Fibroblast of lung (primary cell): ENCODE measurements around the gene FAM151A. TPM values are rescaled to one million over a fixed set of nuclear protein-coding genes. Genes with fewer than 3 reads are reported as not detected.
A peak's percentile ranks its signal among the peaks of the same experiment; 100 is the strongest.

Source experiments
- DNase-seq, 2 donors: peaks; one replicate each; pipeline versions ENCODE4 v3.0.0 to v3.0.0-alpha.2; 2010; ENCODE audit warnings: low read depth in 2 of 2
- H2AFZ ChIP-seq: 2 replicates; pipeline ENCODE4 v1.5.1; 2012; ENCODE audit warnings: low read length, control low read depth, inconsistent platforms
- H3K27ac ChIP-seq: 2 replicates; pipeline ENCODE4 v1.5.1; 2011; ENCODE audit warnings: low read length, control low read depth; ENCODE audit not compliant: insufficient read depth
- H3K27me3 ChIP-seq: 2 replicates; pipeline ENCODE4 v1.5.1; 2011; ENCODE audit warnings: mild to moderate bottlenecking, low read length; ENCODE audit not compliant: control insufficient read depth, insufficient read depth
- H3K36me3 ChIP-seq: 2 replicates; pipeline ENCODE4 v1.5.1; 2011; ENCODE audit warnings: low read length; ENCODE audit not compliant: control insufficient read depth, insufficient read depth
- H3K4me1 ChIP-seq: 2 replicates; pipeline ENCODE4 v1.5.1; 2011; ENCODE audit warnings: low read length; ENCODE audit not compliant: control insufficient read depth, insufficient read depth; ENCODE audit errors: extremely low read depth
- H3K4me2 ChIP-seq: 2 replicates; pipeline ENCODE4 v1.5.1; 2011; ENCODE audit warnings: low read length, control low read depth; ENCODE audit not compliant: insufficient read depth; ENCODE audit errors: extremely low read depth
- H3K4me3 ChIP-seq, 4 experiments: fragments of 200-600 bp in 1 of 4; sonication (generic) in 1 of 4; replicated peaks in 1 of 4; 2 replicates each; pipeline ENCODE4 v1.5.1; 2011 to 2016; ENCODE audit warnings: low read length in 4 of 4, low read depth in 3 of 4, mild to moderate bottlenecking in 3 of 4, control low read depth in 2 of 4, inconsistent platforms in 1 of 4, mixed read lengths in 1 of 4; ENCODE audit not compliant: insufficient read depth in 1 of 4; ENCODE audit errors: control extremely low read depth in 1 of 4
- H3K79me2 ChIP-seq: 2 replicates; pipeline ENCODE4 v1.5.1; 2012; ENCODE audit warnings: mild to moderate bottlenecking, low read length, inconsistent platforms; ENCODE audit not compliant: control insufficient read depth, insufficient read depth
- H3K9ac ChIP-seq: 2 replicates; pipeline ENCODE4 v1.5.1; 2011; ENCODE audit warnings: mild to moderate bottlenecking, low read length, control low read depth; ENCODE audit not compliant: insufficient read depth
- H3K9me3 ChIP-seq: 2 replicates; pipeline ENCODE4 v1.5.1; 2012; ENCODE audit warnings: low read depth, low read length; ENCODE audit not compliant: control insufficient read depth, insufficient read depth
- H4K20me1 ChIP-seq: 2 replicates; pipeline ENCODE4 v1.5.1; 2011; ENCODE audit warnings: low read length; ENCODE audit not compliant: control insufficient read depth, insufficient read depth; ENCODE audit errors: extremely low read depth
- CTCF ChIP-seq, 2 donors: IDR thresholded peaks in 1 of 2; conservative IDR thresholded peaks in 1 of 2; 1 replicate in 1 of 2; 2 replicates in 1 of 2; pipeline ENCODE4 v1.5.1; 2011 to 2012; ENCODE audit warnings: low read length in 2 of 2, control low read depth in 1 of 2, inconsistent platforms in 1 of 2, low read depth in 1 of 2, mild to moderate bottlenecking in 1 of 2
- EZH2 ChIP-seq: IDR thresholded peaks from 2 replicates; pipeline ENCODE4 v1.5.1; 2012; ENCODE audit warnings: low read length, control low read depth, mild to moderate bottlenecking; ENCODE audit errors: missing control alignments
- polyA plus RNA-seq, 2 donors: library from polyadenylated mRNA; depleted of rRNA in 1 of 2; stranded (reverse) in 1 of 2; unstranded in 1 of 2; fragments of >200 nt; gene quantifications; 2 replicates each; pipeline ENCODE4 v1.2.1, GENCODE V29; 2011 to 2012; ENCODE audit warnings: missing spikeins in 1 of 2
- total RNA-seq: library from RNA; depleted of rRNA; stranded (reverse); fragments of >200 nt; gene quantifications from 2 replicates; pipeline ENCODE4 v1.2.1, GENCODE V29; 2014

FAM151A gene
- total and polyA plus RNA-seq, 2 donors (not counting 1 experiment from before 2014, with no cell fraction given): not detected

- Histone ChIP-seq H3K9ac (no peak overlapping the region), H3K27ac (no peak overlapping the region), H3K27me3 (no peaks in the 10 kb centered on the region), H3K4me1 (no peaks in the 10 kb centered on the region), H3K36me3 (no peaks in the 10 kb centered on the region), H3K9me3 (no peaks in the 10 kb centered on the region), H3K79me2 (no peaks in the 10 kb centered on the region), H2AFZ (no peak overlapping the region), H3K4me2 (no peak overlapping the region), H3K4me3 (no peak overlapping the region), H4K20me1 (no peaks in the 10 kb centered on the region)
- no peak for DNase-seq
- TF ChIP-seq CTCF (conservative IDR thresholded peaks at IDR 0.05 in 1 of 2, IDR thresholded peaks at IDR 0.05 in 1 of 2; ENCODE audit: low read depth in 1 of 2, low read length in 2 of 2) (no peak), EZH2 (no peak)
Measured at GRCh38 chr1:54583307-54583686, 40.0 kb downstream of the FAM151A start.

GRCh38 chr1:54582566-54583306 lies 40.6 kb downstream of the FAM151A start:
- TF ChIP-seq EZH2 (no peak), CTCF (conservative IDR thresholded peaks at IDR 0.05 in 1 of 2, IDR thresholded peaks at IDR 0.05 in 1 of 2; ENCODE audit: low read depth in 1 of 2, low read length in 2 of 2) (no peak)
- H3K4me3 ChIP-seq: no peak overlapping the region
- H3K4me1 ChIP-seq: no peaks in the 10 kb centered on the region
- H3K27me3 ChIP-seq: no peaks in the 10 kb centered on the region
- H2AFZ ChIP-seq: no peak overlapping the region
- H3K4me2 ChIP-seq: no peak overlapping the region
- H3K27ac ChIP-seq: no peak overlapping the region
- no peak overlapping the region for H3K9ac ChIP-seq
- no peak for DNase-seq
- no peaks in the 10 kb centered on the region for H3K9me3 ChIP-seq
- no peaks in the 10 kb centered on the region for H3K36me3 ChIP-seq
- no peaks in the 10 kb centered on the region for H3K79me2 ChIP-seq
- H4K20me1 ChIP-seq: no peaks in the 10 kb centered on the region

GRCh38 chr1:54581621-54582035 lies 41.7 kb downstream of the FAM151A start:
- Histone ChIP-seq H3K9ac (no peak overlapping the region), H3K4me2 (no peak overlapping the region), H3K4me3 (no peak overlapping the region), H3K4me1 (no peaks in the 10 kb centered on the region), H3K27ac (no peak overlapping the region), H2AFZ (no peak overlapping the region), H3K27me3 (no peaks in the 10 kb centered on the region), H4K20me1 (no peaks in the 10 kb centered on the region), H3K9me3 (no peaks in the 10 kb centered on the region), H3K36me3 (no peaks in the 10 kb centered on the region), H3K79me2 (no peaks in the 10 kb centered on the region)
- TF ChIP-seq CTCF (conservative IDR thresholded peaks at IDR 0.05 in 1 of 2, IDR thresholded peaks at IDR 0.05 in 1 of 2; ENCODE audit: low read depth in 1 of 2, low read length in 2 of 2) (no peak), EZH2 (no peak)
- DNase-seq: peak; percentile 72 to 82
